Activated naive CD8-positive, alpha-beta T cell treated with anti-CD3 and anti-CD28 coated beads, Interleukin-2, amount 10 ng/mL, durations not matched to agents 7 days and 5 days (primary cell): ENCODE measurements around the gene TNP1. TPM values are rescaled to one million over a fixed set of nuclear protein-coding genes. Genes with fewer than 3 reads are reported as not detected.

Experiments
- ATAC-seq: fragments of 150-1000 bp; cut with Tn5 transposase; one replicate; pipeline ENCODE4 v1.10.0; 2021; ENCODE audit warnings: low read depth, moderate library complexity
- POLR2A ChIA-PET: fragments of 350-600 bp; sonication (Branson Sonifier 250); formaldehyde crosslinking; loops from one replicate; lab custom pipeline; 2021; ENCODE audit warnings: antibody characterized with exemption; lab: Charles Lee
- DNase-seq: peaks from one replicate; pipeline ENCODE4 v3.0.0; 2021
- H3K27ac Mint-ChIP-seq: one replicate; pipeline ENCODE4 v1.8.0; 2022; ENCODE audit warnings: mild to moderate bottlenecking, mixed read lengths
- H3K27me3 Mint-ChIP-seq: one replicate; pipeline ENCODE4 v1.8.0; 2022; ENCODE audit warnings: mild to moderate bottlenecking, moderate library complexity, mixed read lengths
- H3K36me3 Mint-ChIP-seq: one replicate; pipeline ENCODE4 v1.8.0; 2021; ENCODE audit warnings: mild to moderate bottlenecking, mixed read lengths
- H3K4me1 Mint-ChIP-seq: one replicate; pipeline ENCODE4 v1.8.0; 2021; ENCODE audit warnings: mixed read lengths
- H3K4me3 Mint-ChIP-seq: one replicate; pipeline ENCODE4 v1.8.0; 2022; ENCODE audit warnings: mild to moderate bottlenecking, moderate library complexity, mixed read lengths
- H3K9me3 Mint-ChIP-seq: one replicate; pipeline ENCODE4 v1.8.0; 2021; ENCODE audit warnings: mixed read lengths
- total RNA-seq, 2 experiments: library from RNA; stranded (reverse); gene quantifications; one replicate each; pipeline ENCODE4 v1.2.3, GENCODE V29; 2021

Gene TNP1
- total RNA-seq, 2 experiments from 2014 or later, result not detected

DNA sequence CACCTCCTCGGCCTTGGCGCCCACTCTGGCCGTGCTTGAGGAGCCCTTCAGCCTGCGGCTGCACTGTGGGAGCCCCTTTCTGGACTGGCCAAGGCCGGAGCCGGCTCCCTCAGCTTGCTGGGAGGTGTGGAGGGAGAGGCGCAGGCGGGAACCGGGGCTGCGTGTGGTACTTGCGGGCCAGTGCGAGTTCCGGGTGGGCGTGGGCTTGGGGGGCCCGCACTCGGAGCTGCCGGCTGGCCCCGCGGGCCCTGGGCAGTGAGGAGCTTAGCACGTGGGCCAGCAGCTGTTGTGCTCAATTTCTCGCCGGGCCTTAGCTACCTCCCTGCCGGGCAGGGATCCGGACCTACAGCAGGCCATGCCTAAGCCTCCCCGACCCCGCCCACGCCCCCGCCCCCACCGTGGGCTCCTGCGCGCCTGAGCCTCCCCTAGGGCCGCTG is 25.3 kb upstream of the TNP1 start:
- POLR2A ChIA-PET, result interaction anchor here (1.1 kb wide), 1 partner anchor 28 kb away, joined by 3 read pairs; no protein-coding TSS in a partner anchor
- H3K4me3 Mint-ChIP-seq, result no peak overlapping the region
- H3K27me3 Mint-ChIP-seq, result peaks cover 4% of the 10 kb centered on the region
- H3K27ac Mint-ChIP-seq, result no peak overlapping the region
- H3K4me1 Mint-ChIP-seq, result peaks cover 20% of the 10 kb centered on the region
- peaks cover 12% of the 10 kb centered on the region for H3K36me3 Mint-ChIP-seq
- no peak for DNase-seq
- ATAC-seq, result no peak
- H3K9me3 Mint-ChIP-seq, result no peaks in the 10 kb centered on the region

DNA sequence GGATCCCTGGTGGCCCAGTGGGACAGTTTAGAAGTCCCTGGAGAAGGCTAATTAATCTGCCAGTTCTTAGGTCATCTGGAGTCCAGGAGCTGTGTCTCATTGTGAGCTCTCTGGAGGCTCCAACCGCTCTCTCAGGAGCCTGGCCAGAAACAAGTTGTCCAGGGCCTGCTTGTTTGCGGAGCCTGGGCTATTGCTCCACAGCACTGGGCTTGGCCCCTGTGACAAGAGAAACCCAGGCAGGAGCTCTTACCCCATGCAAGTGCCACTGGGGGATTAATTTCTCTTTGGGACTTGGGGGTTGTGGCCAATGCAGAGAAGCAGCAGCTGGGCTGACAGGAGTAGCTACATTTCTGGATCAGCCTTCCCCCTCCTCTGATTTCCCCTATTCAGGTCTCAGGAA is 24.5 kb upstream of the TNP1 start:
- no peak for ATAC-seq
- POLR2A ChIA-PET, result interaction anchor here (1.1 kb wide), 1 partner anchor 27 kb away, joined by 3 read pairs; no protein-coding TSS in a partner anchor
- peaks cover 27% of the 10 kb centered on the region for H3K4me1 Mint-ChIP-seq

DNA sequence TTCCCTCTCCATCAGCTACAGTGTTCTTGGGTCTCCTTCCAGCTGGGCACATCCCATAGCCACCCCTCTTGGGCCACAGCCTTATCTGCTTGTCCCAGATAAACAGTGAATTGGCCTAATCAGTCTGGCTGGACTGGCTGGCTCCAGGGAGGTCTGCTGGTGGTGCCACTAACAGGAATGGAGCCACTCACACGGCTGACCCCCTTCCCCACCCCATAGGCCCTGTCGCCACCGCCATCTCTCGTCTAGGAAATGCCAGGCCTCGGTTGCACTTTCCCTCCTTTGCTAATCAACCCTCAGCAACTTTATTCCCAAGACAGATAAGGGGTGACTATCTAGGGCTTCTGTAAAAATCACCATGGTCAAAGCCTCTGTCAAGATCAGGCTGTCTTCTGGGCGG is 23.0 kb upstream of the TNP1 start:
- Mint-ChIP-seq H3K9me3 (peaks cover 7% of the 10 kb centered on the region), H3K27me3 (no peaks in the 10 kb centered on the region), H3K4me1 (peaks cover 38% of the 10 kb centered on the region), H3K27ac (peak overlapping the region; percentile 58), H3K4me3 (no peak overlapping the region), H3K36me3 (peaks cover 21% of the 10 kb centered on the region)
- DNase-seq, result no peak
- no peak for ATAC-seq
- POLR2A ChIA-PET, result no interaction called here

More for the DNA sequence above, 24.5 kb upstream of the TNP1 start:
- Mint-ChIP-seq H3K9me3 (no peaks in the 10 kb centered on the region), H3K36me3 (peaks cover 12% of the 10 kb centered on the region), H3K27me3 (no peaks in the 10 kb centered on the region), H3K4me3 (no peak overlapping the region), H3K27ac (peak overlapping the region; percentile 55)
- DNase-seq, result no peak

DNA sequence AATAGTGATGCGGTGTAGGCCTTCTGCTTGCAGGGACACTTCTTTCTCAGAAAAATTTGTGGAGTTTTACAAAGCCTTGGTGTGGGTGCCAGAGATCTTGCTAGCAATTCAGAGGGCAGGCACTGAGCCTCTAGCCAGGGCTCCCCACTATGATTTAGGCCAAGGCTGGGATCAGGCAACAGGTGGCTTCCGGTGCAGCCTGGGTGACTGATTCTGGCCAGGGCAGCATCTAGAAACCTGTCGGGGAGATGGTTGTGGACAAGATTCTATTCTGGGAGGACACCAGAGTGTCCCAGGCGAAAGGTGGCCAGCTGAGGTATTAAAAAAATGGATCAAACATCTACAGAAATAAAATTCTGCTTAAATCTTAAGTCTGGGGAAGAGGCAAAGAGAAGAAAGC is 21.5 kb upstream of the TNP1 start:
- H3K36me3 Mint-ChIP-seq, result peaks cover 21% of the 10 kb centered on the region
- peaks cover 2% of the 10 kb centered on the region for H3K27me3 Mint-ChIP-seq
- POLR2A ChIA-PET, result interaction anchor here (1.2 kb wide), 1 partner anchor 24 kb away, joined by 4 read pairs; no protein-coding TSS in a partner anchor
- DNase-seq (no peak), ATAC-seq (no peak)
- peak overlapping the region; percentile 93 for H3K27ac Mint-ChIP-seq
- peaks cover 10% of the 10 kb centered on the region for H3K9me3 Mint-ChIP-seq
- H3K4me1 Mint-ChIP-seq, result peaks cover 41% of the 10 kb centered on the region
- H3K4me3 Mint-ChIP-seq, result peak overlapping the region; percentile 68

- Mint-ChIP-seq H3K36me3 (peaks cover 21% of the 10 kb centered on the region), H3K4me1 (peaks cover 40% of the 10 kb centered on the region), H3K27me3 (peaks cover 4% of the 10 kb centered on the region), H3K27ac (peak overlapping the region; percentile 93), H3K4me3 (peak overlapping the region; percentile 68), H3K9me3 (peaks cover 10% of the 10 kb centered on the region)
- DNase-seq (peak; percentile 63), ATAC-seq (peak; percentile 95)
- POLR2A ChIA-PET, result interaction anchor here (0.6 kb wide), 1 partner anchor 19 kb away, joined by 3 read pairs; no protein-coding TSS in a partner anchor
Measured at GRCh38 chr2:216880509-216881184, 20.8 kb upstream of the TNP1 start.

GRCh38 chr2:216879727-216880508 is 20.1 kb upstream of the TNP1 start:
- peak; percentile 3 for ATAC-seq
- Mint-ChIP-seq H3K27ac (peak overlapping the region; percentile 93), H3K36me3 (peaks cover 24% of the 10 kb centered on the region), H3K4me1 (peaks cover 40% of the 10 kb centered on the region), H3K4me3 (peak overlapping the region; percentile 68), H3K9me3 (peaks cover 10% of the 10 kb centered on the region), H3K27me3 (peaks cover 7% of the 10 kb centered on the region)
- POLR2A ChIA-PET, result interaction anchor here (0.8 to 1.0 kb wide), 2 partner anchors 23 to 114 kb away, joined by 3 read pairs; no protein-coding TSS in a partner anchor
- no peak for DNase-seq

DNA sequence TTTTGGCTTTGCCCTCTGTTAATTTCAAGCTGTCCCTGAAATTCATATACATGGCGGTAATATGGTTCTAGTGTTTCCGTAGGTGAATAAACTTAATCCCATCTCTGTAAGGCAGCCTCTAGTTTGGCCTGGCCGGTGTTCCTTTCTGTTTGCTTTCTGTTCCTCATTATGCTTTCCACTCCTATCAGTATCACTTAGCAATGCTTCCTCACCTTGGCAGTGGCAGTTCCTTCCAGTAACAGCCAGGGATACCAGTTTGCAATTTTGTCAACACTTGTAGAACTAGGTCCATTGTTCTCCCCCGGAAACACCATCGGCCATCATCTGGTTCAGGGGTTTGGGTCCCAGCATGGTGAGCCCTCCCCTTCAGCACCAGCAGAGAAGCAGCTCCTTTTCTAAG is 18.2 kb upstream of the TNP1 start:
- Mint-ChIP-seq H3K36me3 (peaks cover 19% of the 10 kb centered on the region), H3K4me1 (peaks cover 38% of the 10 kb centered on the region), H3K27ac (no peak overlapping the region), H3K4me3 (no peak overlapping the region), H3K27me3 (peaks cover 11% of the 10 kb centered on the region), H3K9me3 (peaks cover 10% of the 10 kb centered on the region)
- no peak for ATAC-seq
- POLR2A ChIA-PET, result no interaction called here
- DNase-seq, result no peak

DNA sequence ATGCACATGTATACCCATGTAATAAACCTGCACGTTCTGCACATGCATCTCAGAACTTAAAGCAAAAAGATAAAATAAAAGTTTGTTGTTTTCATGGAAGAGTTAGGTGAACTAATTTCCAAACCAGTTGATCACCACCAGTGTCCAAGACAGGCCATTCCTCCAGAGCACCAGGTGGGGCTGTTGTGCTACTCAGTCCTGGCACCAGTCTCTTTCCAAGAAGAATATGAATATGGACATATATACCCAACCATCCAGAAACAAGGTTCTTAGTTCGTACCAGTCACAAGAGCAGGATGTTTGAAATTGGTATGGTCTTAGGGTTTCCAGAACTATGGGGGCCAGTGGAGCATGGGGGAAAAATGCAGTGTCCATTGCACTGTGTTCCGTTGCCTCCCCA is 17.2 kb upstream of the TNP1 start:
- Mint-ChIP-seq H3K4me1 (peaks cover 41% of the 10 kb centered on the region), H3K27ac (no peak overlapping the region), H3K9me3 (peaks cover 10% of the 10 kb centered on the region), H3K27me3 (peaks cover 11% of the 10 kb centered on the region), H3K36me3 (peaks cover 18% of the 10 kb centered on the region), H3K4me3 (no peak overlapping the region)
- POLR2A ChIA-PET, result no interaction called here
- no peak for DNase-seq
- no peak for ATAC-seq

- Mint-ChIP-seq H3K36me3 (peaks cover 12% of the 10 kb centered on the region), H3K4me1 (peaks cover 33% of the 10 kb centered on the region), H3K27ac (no peak overlapping the region), H3K9me3 (peaks cover 13% of the 10 kb centered on the region), H3K4me3 (no peak overlapping the region), H3K27me3 (peaks cover 11% of the 10 kb centered on the region)
- DNase-seq (no peak), ATAC-seq (no peak)
- POLR2A ChIA-PET, result no interaction called here
Measured at GRCh38 chr2:216875862-216876261, 16.0 kb upstream of the TNP1 start.

GRCh38 chr2:216873573-216873972 is 13.7 kb upstream of the TNP1 start:
- POLR2A ChIA-PET, result no interaction called here
- Mint-ChIP-seq H3K27me3 (peaks cover 11% of the 10 kb centered on the region), H3K9me3 (peaks cover 11% of the 10 kb centered on the region), H3K4me1 (peaks cover 16% of the 10 kb centered on the region), H3K4me3 (no peak overlapping the region), H3K27ac (no peak overlapping the region), H3K36me3 (peaks cover 10% of the 10 kb centered on the region)
- ATAC-seq (no peak), DNase-seq (no peak)

- no peak overlapping the region for H3K27ac Mint-ChIP-seq
- POLR2A ChIA-PET, result interaction anchor here (1.3 kb wide), 1 partner anchor 14 kb away, joined by 3 read pairs; no protein-coding TSS in a partner anchor
- H3K27me3 Mint-ChIP-seq, result peaks cover 11% of the 10 kb centered on the region
- no peak for DNase-seq
- no peak overlapping the region for H3K4me3 Mint-ChIP-seq
- H3K9me3 Mint-ChIP-seq, result peaks cover 5% of the 10 kb centered on the region
- peaks cover 16% of the 10 kb centered on the region for H3K4me1 Mint-ChIP-seq
- no peak for ATAC-seq
- H3K36me3 Mint-ChIP-seq, result peaks cover 8% of the 10 kb centered on the region
Measured at GRCh38 chr2:216872624-216873023, 12.8 kb upstream of the TNP1 start.

DNA sequence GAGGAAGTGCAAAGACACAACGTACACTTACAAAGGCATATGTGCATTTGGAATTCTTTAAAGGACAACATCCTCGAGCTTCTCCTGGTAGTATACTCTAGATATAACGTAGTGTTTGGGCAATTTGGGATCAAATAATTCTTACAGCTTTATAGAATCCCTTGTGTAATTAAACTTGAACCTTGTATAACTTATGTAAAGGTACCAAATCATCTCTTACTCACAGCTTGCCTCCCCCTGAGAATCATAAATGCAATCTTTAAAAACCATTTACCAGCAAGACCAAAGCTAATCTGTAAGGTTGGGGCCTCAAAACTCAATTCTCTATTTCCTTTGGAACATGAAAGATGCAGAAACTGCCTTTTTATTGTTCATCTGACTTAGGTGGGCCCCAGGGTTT is 12.2 kb upstream of the TNP1 start:
- POLR2A ChIA-PET, result interaction anchor here (1.3 kb wide), 1 partner anchor 14 kb away, joined by 3 read pairs; no protein-coding TSS in a partner anchor

DNA sequence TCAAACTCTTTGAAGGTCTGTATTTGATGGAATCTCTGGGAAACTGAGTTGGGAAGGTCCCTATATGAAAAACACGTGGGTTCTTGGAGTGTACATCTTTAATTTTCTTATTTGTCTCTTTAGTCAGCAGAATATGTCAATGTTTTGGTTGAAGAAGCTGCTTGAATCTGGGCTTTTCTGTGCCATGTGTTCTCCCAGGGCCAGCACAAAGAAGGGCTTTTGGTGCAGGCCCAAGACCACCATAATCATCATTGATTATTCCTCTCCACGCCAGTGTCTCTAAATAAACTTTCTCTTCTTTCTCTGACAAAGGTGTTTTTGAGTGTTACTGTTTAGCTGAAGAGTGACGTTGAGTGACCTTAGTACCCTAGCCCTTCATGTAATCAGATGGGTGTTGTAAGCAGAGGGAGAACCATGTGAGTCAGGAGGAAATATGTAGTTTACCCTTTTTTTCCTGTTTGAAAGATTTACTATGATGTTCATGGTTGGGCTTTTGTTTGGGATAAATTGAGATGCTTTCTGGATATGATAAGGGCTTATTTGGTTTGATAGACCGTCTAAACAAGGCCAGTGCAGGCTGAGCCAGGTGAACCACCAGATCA is 11.6 kb upstream of the TNP1 start:
- Mint-ChIP-seq H3K36me3 (peaks cover 10% of the 10 kb centered on the region), H3K4me1 (peaks cover 26% of the 10 kb centered on the region), H3K4me3 (no peak overlapping the region), H3K27me3 (peaks cover 9% of the 10 kb centered on the region), H3K27ac (no peak overlapping the region), H3K9me3 (peaks cover 4% of the 10 kb centered on the region)
- ATAC-seq, result no peak
- POLR2A ChIA-PET, result no interaction called here
- no peak for DNase-seq

More for the DNA sequence above, 12.2 kb upstream of the TNP1 start:
- DNase-seq (no peak), ATAC-seq (no peak)
- Mint-ChIP-seq H3K4me1 (peaks cover 20% of the 10 kb centered on the region), H3K9me3 (peaks cover 4% of the 10 kb centered on the region), H3K27me3 (peaks cover 11% of the 10 kb centered on the region), H3K27ac (no peak overlapping the region), H3K36me3 (peaks cover 10% of the 10 kb centered on the region), H3K4me3 (no peak overlapping the region)
